HG02852 (cell line): Measurements from ENCODE around the gene NISCH.

Experiments used
- ATAC-seq: cut with Tn5 transposase; IDR thresholded peaks from one replicate; pipeline ENCODE4 v1.9.1; 2021; ENCODE audit warnings: mild to moderate bottlenecking, moderate library complexity; ENCODE audit not compliant: unreplicated experiment

Gene NISCH

GRCh38 chr3:52488746-52489145, 33.3 kb downstream of the NISCH start:
- ATAC-seq: no peak

GRCh38 chr3:52489453-52489852, 34.0 kb downstream of the NISCH start:
- no peak for ATAC-seq

GRCh38 chr3:52490035-52490938, 34.9 kb downstream of the NISCH start:
- no peak for ATAC-seq

GRCh38 chr3:52490939-52491526, 35.6 kb downstream of the NISCH start:
- no peak for ATAC-seq

- ATAC-seq: no peak
Measured at GRCh38 chr3:52492059-52492458, 36.7 kb downstream of the NISCH start.

GRCh38 chr3:52493232-52494017, 38.0 kb downstream of the NISCH start:
- no peak for ATAC-seq

- no peak for ATAC-seq
Measured at GRCh38 chr3:52494445-52494844, 39.0 kb downstream of the NISCH start.

- ATAC-seq: no peak
Measured at GRCh38 chr3:52494886-52495495, 39.6 kb downstream of the NISCH start, which contains the start of gene STAB1. Gene STAB1, plus strand, starts transcription at chr3:52495338. Its CDS starts 76 bp downstream, at chr3:52495414.

- no peak for ATAC-seq
Measured at GRCh38 chr3:52495777-52496602, 40.6 kb downstream of the NISCH start.

GRCh38 chr3:52498137-52499054, 43.0 kb downstream of the NISCH start:
- ATAC-seq: no peak

- no peak for ATAC-seq
Measured at GRCh38 chr3:52501046-52501445, 45.6 kb downstream of the NISCH start.

GRCh38 chr3:52502001-52502400, 46.6 kb downstream of the NISCH start:
- no peak for ATAC-seq

- no peak for ATAC-seq
Measured at GRCh38 chr3:52502808-52503350, 47.5 kb downstream of the NISCH start.

- ATAC-seq: no peak
Measured at GRCh38 chr3:52503788-52504424, 48.5 kb downstream of the NISCH start.

GRCh38 chr3:52504977-52505376, 49.6 kb downstream of the NISCH start:
- no peak for ATAC-seq

- ATAC-seq: no peak
Measured at GRCh38 chr3:52506266-52506966, 51.0 kb downstream of the NISCH start.

GRCh38 chr3:52507359-52507758, 52.0 kb downstream of the NISCH start:
- ATAC-seq: no peak
